Stimulated activated naive CD4-positive, alpha-beta T cell (primary cell): ENCODE results near the gene MFGE8.

ENCODE experiments used
- DNase-seq, 6 experiments: peaks; one replicate each; lab custom pipeline; 2025; lab: John Stamatoyannopoulos, UW

MFGE8 gene

DNA sequence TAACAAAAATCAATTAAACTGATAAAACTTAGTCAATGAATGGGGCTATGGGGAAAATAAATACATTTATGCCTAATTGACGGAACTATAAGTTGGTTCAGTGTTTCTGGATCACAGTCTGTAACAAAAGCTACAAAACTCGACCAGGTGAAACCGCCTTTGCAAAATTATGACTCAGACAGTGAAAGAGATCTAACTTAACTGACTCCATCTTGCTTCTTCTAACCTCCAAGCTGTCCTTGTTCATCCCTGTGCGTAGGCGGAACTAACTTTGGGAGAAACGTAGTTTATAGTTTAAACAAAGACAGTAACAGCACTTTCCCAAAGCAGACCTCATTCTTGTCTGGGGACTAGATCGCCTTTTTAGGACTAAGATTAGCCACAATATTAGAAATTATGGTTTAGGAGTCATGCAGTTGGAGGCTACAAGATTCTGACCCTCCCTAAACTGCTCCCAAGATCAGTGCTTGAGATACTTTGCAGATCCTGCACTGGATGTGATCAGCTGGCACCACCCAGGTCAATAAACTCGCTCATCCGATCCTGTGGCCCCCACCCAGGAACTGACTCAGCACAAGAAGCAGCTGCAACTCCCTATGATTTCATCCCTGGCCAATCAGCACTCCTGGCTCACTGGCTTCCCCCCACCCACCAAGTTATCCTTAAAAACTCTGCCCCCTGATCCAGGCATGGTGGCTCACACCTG is 7.2 kb upstream of the MFGE8 start:
- DNase-seq: no peak

DNA sequence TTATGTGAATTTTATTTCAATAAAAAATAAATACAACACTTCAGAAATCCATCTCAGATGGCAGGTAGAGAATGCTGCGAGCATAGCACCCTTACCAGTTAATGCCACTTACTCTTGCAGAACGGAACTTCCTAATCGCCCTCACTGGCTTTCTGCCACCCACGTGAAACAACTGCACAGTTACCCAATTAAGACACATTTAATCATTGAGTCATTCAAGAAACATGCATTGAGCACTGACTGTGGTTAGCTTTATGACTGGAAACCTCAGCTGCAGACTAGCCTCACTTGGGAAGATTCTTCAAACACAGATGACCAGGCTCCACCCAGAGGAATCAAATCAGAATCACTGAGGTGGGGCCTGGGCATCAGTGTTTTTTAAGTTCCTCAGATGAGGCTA is 5.6 kb upstream of the MFGE8 start:
- no peak for DNase-seq

DNA sequence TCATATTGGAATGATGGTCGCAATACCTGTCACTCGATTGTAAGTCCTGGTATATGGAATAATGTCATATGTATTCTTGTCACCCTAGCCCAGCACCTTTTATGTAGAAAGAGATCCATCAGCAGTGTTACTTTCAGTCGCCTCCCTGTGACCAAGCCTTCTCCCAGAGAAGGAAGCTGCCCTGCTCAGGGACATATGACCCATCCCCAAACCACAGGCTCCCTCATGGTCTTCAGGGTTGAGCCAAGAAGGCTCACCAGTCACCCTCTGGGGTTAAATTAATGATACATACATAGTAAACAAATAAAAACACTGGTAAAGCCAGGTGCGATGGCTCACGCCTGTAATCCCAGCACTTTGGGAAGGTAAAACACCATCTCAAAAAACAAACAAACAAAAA is 4.6 kb upstream of the MFGE8 start:
- no peak for DNase-seq

DNA sequence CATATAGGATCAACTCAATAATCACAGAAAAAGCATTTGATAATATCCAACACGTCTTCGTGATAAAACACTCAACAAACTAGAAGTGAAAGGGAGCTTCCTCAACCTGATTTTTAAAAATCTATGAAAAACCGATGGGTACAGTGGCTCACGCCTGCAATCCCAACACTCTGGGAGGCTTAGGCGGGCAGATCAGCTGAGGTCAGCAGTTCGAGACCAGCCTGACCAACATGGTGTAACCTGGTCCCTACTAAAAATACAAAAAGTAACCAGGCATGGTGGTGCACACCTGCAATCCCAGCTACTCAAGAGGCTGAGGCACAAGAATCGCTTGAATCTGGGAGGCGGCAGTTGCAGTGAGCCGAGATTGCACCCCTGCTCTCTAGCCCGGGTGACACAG is 2.2 kb upstream of the MFGE8 start:
- no peak for DNase-seq

DNA sequence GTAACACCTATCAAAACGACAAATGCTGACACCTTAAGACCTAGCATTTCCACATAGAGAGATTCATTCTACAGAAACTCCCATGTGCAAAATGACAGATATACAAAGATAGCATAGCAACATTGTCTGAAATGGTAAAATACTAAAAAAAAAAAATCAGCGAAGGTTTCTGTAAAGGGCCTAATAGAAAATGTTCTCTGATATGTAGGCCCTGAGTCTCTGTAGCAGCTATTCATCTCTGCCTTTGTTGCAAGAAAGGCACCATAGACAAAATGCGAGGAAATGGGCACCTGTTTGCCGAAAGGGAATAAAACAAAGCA is 631 bp upstream of the MFGE8 start:
- no peak for DNase-seq

DNA sequence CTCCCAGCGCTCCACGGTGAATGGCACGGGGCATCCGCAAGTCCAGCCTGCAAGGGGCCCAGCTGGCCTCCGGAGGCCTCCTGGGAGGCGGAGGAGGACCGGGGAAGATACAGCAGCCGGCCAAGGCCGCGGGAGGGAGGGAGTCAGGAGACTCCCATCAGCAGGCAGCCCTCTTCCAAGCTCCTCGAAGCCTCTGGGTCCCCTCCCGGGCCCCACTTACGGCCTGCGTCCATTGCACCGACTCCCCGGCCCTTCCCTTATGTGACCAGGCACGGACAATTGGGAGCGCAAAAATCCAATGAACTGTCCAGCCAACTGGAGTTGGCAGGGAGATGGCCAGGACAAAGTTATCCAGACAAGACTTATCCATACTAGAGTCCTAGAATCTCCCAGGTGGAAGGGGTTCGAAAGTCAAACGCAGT is 668 bp downstream of the MFGE8 start:
- DNase-seq: no peak

DNA sequence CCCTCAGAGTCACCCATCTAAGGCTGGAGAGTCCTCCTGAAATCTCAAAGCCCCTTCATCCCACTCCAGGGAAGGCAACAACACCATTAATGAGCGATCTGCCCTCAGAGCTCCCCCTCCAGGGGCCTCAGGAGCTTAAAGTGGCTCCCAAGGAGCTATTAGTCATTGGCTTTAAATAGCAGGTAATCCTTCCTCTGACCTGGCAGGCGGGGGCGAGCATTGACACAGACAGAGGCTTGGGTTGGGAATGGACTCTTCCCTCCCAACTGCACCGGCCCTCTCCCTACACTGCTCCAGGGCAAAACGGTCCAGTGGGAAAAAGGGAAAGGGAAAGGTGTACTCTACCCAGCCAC is 1.4 kb downstream of the MFGE8 start:
- DNase-seq: no peak

DNA sequence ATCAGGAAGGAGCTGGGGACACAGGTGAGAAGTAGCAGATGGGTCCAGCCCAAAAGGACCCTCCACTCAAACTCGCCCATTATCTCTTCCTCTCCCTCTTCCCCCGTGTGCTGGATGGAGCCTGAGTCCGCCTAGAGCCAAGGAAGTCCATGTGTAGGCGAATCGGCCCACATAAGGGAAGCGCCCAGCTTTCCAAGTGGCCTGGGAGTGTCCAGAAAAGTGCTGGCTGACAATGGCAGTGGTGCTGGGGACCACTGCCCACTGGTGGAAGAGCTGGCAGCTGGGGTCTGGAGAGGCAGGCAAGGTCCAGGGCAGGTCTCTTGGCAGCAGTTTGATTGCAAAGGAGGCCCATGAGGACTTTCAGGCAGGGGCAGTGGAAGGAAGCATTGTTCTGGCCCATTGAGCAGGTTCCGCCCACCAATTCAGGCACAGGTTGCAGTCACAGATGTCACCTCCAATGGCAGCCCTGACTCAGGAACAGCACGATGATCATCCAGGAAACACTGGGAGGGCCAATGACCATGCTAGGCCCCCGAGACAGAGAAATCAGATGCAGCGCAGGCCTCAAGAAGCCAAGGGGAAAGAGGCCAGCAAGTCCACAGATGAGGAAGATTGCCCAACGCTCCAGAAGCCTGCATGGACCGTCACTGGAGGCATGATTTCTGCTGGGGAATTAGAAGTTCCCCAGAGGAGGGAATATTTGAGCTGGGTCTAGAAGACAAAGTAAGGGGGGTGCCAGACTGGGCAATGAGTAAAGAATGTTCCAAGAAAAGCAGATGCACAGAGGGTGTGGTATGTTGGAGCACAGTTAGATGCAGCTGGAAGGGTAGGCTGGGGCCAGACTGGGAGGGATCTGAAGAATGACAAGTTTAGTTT is 3.0 kb downstream of the MFGE8 start:
- no peak for DNase-seq

DNA sequence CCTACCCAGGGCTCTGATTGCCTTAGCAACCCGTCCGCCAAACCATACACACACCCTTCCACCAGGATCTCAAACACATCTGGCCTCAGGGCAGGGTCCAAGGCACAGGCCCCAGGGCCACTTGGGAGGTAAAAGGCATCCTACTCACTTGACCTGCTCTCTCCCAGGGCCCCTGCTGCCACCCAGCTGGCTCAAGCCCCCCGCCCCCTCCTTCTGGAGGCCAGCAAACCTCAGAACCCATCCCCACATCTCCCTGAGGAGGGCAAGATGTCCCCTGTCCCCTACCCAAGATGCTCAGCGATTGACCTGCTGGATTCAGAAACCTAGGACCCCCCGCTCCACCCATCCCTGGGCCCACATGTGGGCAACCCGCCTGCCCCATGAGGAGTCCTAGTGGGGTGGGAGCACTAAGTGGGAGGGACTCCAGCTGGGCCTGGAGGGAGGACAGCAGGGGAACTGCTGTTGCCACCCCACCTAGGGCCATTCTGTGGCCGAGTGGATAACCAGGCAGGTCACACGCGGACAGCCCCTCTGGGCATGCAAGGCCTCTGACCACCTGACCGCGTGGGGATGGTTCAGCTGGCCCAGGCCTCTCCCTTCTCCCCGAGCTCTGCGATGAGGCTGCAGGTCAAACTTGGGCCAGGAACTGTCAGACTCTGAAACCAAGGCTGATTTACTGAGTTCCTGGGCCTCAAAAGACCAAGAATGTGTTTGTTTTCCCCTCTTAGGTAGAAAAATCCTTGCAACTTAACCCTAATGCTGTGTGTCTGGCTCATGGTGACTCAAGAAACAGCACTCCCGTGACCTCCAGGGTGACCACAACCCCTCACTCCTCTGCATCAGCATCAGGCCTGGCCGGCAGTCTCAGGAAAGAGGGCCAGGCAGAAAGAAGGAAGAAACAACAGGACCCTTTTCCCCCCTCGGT is 4.2 kb downstream of the MFGE8 start:
- DNase-seq: no peak

DNA sequence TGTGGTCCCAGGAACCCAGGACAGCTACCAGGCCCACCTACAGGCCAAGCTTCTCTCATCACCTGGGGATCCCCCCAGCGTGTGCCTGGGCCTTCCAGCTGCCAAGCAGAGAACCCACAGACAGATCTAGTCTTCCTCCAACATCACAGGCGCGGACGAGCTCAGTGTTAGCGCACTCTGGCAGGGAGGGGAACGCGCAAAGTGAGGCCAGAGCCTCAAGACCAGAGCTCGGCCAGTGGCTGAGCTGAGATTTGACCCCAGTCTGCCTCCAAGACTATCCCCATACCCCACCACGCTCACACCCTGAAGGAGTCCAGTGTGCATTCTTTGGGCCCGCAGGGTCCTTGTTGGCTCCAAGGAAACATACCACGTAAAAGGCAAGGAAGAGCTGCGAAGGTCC is 5.1 kb downstream of the MFGE8 start:
- DNase-seq: no peak

DNA sequence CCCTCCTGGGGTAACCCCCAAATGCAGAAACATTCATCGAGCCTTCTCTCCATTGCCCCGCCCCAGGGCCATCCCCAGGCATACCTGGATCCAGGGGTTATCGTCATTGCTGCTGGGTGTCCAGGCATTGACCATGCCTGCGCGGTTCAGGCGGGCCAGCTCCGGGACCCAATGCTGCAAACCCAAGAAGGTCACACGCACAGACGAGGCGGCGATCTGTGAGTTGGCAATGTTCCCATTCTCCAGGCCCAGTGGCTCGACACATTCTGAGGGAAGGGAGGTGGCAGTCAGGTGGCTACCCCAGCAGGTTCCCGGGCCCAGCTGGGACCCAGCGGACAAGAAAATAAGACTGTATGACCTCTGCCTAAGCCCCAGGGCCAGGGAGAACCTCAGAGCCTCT is 6.1 kb downstream of the MFGE8 start:
- DNase-seq: no peak

DNA sequence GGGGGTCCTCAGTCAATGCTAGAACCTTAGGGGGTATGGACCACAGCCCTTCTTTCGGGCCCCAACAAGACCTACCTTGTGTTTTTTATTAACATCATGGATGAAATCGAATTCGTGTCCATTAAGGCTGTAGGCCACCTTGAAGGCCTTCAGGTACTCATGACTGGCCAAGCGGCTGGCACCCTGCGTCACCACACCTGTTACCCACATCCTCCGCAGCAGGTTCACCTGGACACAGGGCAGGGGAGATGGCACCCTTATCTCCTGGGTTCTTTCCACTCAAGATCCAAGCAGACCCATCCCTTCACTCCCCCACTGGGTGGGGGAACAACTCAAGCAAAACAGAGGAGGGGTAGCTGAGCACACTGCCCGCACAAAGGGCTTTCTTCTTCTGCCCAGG is 6.6 kb downstream of the MFGE8 start:
- DNase-seq: no peak

DNA sequence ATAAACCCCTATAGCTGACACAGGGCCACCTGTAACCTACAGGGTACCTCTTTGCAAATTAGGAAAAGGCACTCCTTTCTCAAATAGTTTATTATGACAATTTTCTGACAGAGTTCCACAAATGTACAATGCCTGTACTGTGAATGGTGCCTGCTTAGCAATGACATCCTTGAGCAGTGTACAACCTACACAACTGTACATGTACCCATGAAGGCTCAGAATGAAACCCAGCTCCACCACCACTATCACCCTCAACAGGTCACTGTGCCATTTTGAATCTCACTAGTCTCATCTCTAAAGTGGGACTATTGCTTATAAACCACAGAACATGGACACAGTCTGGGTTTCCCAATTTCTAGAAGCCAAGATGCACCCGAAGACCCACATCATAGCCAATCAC is 7.0 kb downstream of the MFGE8 start:
- DNase-seq: no peak

DNA sequence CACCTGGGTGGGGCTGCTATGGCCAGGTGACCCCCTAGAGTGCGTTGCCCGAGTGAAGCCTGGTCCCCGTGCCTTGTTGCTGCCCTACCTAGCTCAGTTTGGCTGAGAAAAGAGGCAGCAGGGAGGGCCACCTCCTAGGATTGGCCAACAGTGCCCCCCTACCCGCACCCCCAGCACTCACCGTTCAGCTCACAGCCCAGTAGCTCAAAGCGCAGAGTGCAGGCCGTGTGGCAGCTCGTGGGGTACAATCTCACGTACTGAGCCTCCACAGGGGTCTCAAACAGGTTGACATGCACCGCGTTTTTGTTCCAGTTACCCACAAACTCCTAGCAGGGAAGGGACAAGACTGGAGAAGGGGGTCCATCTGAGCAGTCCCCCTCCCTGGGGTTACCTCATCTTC is 7.6 kb downstream of the MFGE8 start:
- DNase-seq: no peak

DNA sequence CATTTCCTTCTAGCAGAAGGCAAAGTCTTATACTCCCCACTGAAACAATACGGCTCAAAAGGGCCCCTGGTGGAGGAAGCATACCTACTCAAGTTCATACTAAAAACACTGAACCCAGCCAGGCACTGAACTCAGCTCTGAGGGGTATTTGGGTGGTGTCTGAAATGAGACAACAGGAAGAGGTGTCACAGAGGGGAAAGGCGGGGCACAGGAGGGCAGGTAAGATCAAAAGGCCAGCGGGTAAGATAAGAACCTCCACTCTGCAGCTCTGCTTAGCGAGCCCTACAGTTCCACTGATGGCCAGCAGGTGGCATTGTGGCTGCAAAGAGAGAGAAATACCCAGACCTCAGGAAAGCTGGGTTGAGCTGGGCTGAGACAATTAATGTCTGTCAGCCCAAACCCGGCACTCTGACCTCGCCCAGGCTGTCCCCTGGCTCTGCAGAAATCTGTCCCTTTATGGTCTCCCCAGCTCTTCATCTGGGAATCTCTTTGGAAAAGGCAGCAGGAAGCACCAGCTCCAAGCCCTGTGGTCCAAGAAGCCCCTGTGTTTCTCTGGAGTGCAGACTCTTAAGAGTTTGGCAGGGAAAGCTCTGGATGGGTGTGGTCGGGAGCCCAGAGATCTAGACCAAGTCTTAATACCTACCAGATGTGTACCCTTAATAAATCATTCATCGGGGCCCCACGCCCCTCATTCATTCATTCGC is 8.4 kb downstream of the MFGE8 start:
- peak; percentile 89 to 98 (median 96) for DNase-seq

DNA sequence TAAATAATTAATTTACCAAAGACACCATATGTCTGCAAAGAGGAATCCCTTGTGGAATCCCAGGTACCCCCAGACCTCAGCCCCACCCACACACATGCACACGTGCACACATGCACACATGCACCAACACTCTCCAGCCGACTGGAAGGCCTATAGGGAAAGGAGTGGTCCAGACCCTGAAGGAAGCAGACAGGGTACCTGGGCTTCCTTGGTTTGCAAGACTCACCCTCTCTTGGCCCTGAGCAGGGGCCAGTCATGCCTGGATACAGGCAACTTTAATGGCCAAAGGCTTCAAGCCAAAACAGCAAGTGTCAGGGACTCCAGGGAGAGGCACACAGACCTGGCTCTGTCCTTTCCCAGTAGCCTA is 8.9 kb downstream of the MFGE8 start:
- no peak for DNase-seq

DNA sequence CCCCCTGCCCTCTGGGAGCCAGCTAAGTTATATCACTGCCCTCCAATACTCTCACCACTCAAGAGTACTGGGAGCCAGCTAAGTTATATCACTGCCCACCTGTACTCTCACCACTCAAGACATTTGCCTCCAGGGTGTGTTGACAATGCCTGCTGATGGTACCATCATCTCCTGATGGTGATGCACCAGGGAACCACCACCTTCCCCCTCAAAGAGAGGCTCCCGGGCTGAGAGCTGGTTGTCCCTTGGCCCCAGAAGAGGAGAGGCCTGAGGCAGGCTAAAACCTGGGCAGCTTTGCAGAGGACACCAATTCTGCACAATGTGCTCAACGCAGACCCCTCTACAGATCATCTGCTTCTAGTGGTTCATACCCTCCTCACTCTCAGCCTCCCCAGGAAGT is 10.3 kb downstream of the MFGE8 start:
- DNase-seq: no peak

DNA sequence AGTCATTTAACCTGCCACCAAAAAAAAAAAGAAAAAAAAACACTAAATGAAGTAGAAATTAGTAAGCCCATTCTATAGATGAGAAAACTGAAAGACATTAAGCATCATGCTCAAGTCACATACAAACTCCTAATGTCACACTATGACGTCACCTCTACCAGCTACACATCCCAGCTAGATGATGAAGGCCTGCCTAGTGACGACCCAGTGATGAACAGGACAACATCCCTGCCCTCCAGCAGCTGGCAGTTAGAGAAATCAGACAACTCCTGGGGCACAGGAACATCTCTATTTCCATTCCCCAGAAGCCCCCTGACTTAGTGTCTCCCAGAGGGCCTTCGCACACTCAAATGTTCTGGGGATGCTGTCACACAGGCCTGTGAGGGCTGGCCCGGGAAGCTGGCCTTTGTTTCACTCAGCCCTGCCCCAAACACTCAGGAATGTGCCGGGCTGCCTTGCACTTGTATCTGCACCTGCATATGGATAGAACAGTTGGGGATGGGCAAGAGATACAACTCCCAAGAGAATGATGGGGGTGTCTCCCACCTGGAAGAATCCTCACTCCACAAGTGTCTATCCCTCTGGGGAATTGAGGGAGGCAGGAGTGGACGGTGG is 10.9 kb downstream of the MFGE8 start:
- DNase-seq: no peak

DNA sequence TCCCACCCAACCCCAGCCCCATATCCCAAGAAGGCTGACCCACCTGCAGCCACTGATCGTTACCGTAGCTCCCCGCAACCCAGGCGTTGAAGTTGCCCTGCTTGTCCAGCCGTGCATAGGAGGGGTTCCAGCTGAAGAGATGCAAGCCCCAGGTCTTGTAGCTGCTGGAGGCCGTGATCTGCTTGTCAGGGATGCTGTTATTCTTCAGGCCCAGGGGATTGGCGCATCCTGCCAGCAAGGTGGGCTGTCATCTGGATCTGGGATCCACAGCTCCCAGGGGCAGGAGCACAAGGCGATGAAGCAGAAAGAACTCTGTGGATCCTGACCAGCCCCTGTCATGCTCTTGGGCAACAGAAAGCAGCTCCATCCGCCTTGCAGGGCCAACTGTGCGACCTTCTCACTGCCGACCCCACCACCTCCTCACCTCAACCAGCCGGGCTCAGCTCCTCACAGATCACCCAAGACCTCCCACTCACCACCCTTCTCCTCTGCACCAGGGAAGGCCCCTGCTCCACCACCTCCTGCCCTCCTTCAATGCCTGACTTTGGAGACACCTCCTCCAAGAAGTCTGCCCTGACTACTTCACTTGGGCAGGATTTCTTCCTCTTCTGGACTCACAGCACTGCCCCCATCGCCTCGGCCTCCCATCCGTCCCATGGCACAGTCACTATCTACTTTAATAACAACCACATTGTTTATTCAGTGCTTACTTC is 11.5 kb downstream of the MFGE8 start:
- no peak for DNase-seq

DNA sequence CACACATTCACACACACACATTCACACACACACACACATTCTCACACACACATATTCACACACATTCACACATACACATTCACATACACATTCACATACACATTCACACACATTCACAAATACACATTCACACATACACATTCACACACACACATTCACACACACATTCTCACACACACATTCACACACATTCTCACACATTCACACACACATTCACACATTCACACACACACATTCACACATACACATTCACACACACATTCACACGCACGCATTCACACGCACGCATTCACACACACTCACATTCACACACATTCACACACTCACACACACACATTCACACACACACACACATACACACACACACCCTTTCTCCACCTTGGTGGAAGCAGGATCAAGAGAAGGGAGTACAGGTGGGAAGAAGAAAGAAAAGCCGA is 12.2 kb downstream of the MFGE8 start:
- DNase-seq: no peak
